ENCODE results near the gene CACNA1I.
"Not testable (repeated sequence)": the region's sequence is repeated elsewhere in the genome, so short reads cannot be mapped to it uniquely, and the experiment has no call there.

CACNA1I gene

GRCh38 chr22:39570665-39571064, at the start of gene CACNA1I:
Gene CACNA1I (plus strand): TSS chr22:39570753. CDS start chr22:39570753, 0 bp downstream.
- DNase-seq (ENCODE audit: low spot score): no peak

DNA sequence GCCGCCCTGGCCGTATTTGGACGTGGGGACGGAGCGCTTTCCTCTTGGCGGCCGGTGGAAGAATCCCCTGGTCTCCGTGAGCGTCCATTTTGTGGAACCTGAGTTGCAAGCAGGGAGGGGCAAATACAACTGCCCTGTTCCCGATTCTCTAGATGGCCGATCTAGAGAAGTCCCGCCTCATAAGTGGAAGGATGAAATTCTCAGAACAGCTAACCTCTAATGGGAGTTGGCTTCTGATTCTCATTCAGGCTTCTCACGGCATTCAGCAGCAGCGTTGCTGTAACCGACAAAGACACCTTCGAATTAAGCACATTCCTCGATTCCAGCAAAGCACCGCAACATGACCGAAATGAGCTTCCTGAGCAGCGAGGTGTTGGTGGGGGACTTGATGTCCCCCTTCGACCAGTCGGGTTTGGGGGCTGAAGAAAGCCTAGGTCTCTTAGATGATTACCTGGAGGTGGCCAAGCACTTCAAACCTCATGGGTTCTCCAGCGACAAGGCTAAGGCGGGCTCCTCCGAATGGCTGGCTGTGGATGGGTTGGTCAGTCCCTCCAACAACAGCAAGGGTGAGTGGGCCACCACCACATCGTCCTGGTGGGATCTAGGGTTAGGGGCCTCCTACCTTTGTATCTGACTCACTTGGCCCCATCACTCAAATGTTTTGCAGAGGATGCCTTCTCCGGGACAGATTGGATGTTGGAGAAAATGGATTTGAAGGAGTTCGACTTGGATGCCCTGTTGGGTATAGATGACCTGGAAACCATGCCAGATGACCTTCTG, 49.3 kb upstream of the CACNA1I start:
- peak; percentile 17 for DNase-seq (ENCODE audit: low spot score)

- DNase-seq (ENCODE audit: low spot score): not testable (repeated sequence)
Observed at GRCh38 chr22:39522091-39522490, 48.5 kb upstream of the CACNA1I start.

GRCh38 chr22:39522567-39523300, 47.8 kb upstream of the CACNA1I start:
- peak; percentile 66 for DNase-seq (ENCODE audit: low spot score)

- DNase-seq (ENCODE audit: low spot score): peak; percentile 45
Observed at GRCh38 chr22:39524089-39524752, 46.3 kb upstream of the CACNA1I start.

DNA sequence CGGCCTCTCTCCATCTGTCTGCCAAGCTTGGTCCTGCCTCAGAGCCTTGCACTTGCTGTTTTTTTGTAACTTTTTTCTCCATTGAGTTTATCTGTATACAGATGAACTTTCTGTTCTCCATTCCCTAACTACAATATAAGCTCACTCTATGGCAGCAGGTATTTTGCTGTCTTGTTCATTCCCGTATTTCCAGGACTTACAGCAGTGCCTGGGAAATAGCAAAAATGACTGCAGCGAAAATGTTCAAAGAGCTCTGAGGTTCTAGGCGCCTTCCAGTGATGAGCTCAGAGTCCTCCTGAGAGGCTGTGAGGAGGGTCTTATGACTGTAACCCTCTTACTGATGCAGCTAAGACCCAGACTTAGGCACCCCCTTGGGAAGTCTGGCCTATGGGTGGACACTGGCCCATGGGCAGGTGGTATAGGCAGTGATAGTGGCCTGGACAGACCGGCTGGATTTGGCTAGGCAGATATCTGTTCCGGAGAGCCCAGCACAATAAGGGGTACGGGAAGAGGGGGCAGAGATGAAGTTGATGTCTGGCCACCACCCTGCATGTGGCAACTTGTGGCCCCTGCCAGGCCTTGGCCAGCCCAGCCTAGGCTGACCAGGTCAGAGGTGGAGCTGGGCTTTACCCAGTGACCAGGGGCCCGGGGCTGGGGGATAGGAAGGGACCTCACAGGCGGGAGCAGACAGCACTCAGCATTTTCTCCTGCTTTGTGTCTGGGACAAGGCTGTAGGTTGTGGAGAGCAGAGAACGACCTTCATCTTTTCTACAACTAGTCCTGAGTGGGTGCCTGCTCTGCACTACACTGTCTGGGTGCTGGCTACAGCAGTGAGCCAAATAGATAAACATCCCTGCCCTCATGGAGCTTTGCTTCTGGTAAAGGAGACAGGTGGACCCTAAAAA, 45.5 kb upstream of the CACNA1I start:
- peak; percentile 14 for DNase-seq (ENCODE audit: low spot score)

DNA sequence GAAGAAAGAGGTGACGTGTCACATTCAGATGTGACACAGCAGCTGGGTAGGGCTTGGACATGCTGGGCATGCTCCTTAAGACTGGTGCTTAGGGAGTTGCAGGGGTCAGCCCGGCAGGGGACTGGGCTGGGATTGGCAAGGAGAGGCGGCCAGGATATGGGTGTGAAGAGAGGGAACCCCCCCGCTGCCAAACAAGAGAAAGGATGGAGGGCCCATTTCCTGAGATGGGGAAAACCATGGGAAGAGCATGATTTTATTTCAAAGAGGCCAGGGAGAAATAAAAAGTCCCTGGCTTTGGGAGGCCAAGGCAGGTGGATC, 44.9 kb upstream of the CACNA1I start:
- DNase-seq (ENCODE audit: low spot score): peak; percentile 18

DNA sequence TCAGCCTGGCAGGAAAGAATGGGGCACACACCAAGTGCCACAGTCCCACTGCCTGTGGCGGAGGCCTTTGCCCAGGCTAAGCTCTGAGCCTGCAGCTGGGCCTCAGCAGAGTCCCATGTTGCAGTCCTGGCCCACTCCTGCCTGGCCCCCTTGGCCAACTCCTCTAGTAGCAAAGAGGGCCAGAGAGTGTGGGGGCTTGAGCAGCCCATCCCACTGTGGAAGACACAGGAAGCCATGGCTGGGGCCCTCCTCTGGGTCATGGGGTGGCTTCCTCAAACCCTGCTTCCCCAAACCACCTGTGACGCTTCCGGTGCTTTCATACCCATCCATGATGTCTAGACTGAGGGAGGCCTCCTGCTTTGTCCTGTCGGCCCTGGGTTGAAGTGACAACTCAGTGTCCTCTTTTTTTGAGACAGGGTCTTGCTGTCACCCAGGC, 43.8 kb upstream of the CACNA1I start:
- DNase-seq (ENCODE audit: low spot score): no peak

- peak; percentile 29 for DNase-seq (ENCODE audit: low spot score)
Observed at GRCh38 chr22:39527481-39527961, 43.0 kb upstream of the CACNA1I start.

DNA sequence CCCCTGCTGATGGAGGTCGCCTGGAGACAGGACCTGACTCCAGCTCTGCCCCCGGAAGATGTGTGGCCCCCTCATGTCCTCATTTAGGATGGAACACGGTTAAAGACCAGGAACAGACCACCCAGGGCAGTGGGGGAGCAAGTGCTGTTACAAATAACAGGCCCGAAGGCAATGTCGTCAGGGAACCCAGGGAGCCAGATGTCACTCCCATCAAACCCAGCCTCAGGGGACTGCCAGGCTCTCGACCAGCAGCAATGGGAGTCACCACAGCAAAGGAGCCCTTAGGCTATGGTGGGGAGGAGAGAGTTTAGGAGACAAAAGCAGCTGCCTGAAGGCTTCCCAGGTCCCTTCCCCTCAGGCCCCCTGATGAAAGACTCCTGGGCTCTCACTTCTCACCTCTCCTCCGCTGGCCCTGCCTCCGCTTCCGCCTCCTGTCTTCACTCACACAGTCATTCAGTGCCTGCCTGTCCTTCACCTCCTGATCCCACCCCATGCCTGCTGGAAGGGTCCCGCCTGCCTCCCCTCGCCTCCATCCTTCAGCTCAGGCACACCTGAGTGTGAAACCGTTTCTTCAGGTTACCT, 42.4 kb upstream of the CACNA1I start:
- no peak for DNase-seq (ENCODE audit: low spot score)

- peak; percentile 93 for DNase-seq (ENCODE audit: low spot score)
Observed at GRCh38 chr22:39528681-39529486, 41.7 kb upstream of the CACNA1I start.

DNA sequence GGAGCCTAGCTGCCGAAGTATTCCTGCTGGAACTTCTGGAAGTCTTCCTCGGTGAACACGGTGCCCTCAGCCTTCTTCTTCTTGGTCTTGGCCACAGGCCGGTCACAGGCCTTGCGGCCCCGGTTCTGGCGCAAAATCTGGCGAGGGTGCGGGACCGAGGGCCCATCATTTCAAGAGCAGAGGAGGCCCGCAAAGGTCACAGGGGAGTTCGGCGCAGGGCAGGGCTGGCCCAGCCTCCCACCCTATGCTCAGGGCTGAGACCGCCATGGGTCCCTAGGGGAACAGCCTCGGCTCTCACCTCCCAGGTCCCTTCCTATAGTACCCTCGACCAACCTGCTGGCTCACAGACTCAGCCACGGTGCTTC, 41.1 kb upstream of the CACNA1I start:
- no peak for DNase-seq (ENCODE audit: low spot score)

DNA sequence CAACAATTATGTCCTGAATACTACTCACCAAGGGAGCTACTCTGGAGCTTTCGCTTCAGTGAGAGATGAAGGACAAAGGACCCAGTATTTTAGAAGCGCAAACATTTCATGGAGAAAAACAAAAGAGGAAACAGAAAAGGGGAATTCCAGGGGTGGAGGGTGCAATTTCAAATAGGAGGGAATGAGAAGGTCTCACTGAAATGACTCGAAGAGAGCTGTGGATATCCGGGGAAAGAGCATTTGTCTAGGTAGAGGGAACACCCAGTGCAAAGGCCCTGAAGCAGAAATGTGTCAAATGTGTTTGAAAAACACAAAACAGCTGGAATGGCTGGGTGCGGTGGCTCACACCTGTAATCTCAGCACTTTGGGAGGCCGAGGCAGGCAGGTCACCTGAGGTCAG, 40.4 kb upstream of the CACNA1I start:
- no peak for DNase-seq (ENCODE audit: low spot score)

- DNase-seq (ENCODE audit: low spot score): peak; percentile 35
Observed at GRCh38 chr22:39530692-39531331, 39.7 kb upstream of the CACNA1I start.

- peak; percentile 100 for DNase-seq (ENCODE audit: low spot score)
Observed at GRCh38 chr22:39532215-39533073, 38.1 kb upstream of the CACNA1I start, which contains the start of gene RPS19BP1. Gene RPS19BP1 (minus strand): TSS chr22:39532748. CDS start chr22:39532738, 10 bp downstream.

- no peak for DNase-seq (ENCODE audit: low spot score)
Observed at GRCh38 chr22:39534092-39534506, 36.5 kb upstream of the CACNA1I start.

- DNase-seq (ENCODE audit: low spot score): peak; percentile 72
Observed at GRCh38 chr22:39534591-39535356, 35.8 kb upstream of the CACNA1I start.

- DNase-seq (ENCODE audit: low spot score): no peak
Observed at GRCh38 chr22:39535357-39535725, 35.2 kb upstream of the CACNA1I start.

All from kidney tubule cell (primary cell).